ENCODE measurements around the gene NCF2.

The NCF2 gene

GRCh38 chr1:183572721-183573120 is 17.5 kb downstream of the NCF2 start:
- no peaks in the 10 kb centered on the region for H3K4me1 ChIP-seq (ENCODE audit: control insufficient read depth, insufficient read depth, low read length)
- WGBS, 2 experiments, result 78 to 94% methylated on average over 1 of the region's 1 CpG
- no peaks in the 10 kb centered on the region for H3K9me3 ChIP-seq (ENCODE audit: control insufficient read depth, low read length)
- H3K4me3 ChIP-seq (ENCODE audit: insufficient read depth, low read depth, low read length), result no peak overlapping the region
- H3K27me3 ChIP-seq (ENCODE audit: control insufficient read depth, insufficient read depth, low read length, poor library complexity, severe bottlenecking), result no peaks in the 10 kb centered on the region
- no peak overlapping the region for H3K27ac ChIP-seq (ENCODE audit: insufficient read depth, low read depth, low read length, poor library complexity, severe bottlenecking)
- no peaks in the 10 kb centered on the region for H3K36me3 ChIP-seq (ENCODE audit: control insufficient read depth, insufficient read depth, low read length)

- H3K4me1 ChIP-seq (ENCODE audit: control insufficient read depth, insufficient read depth, low read length), result no peaks in the 10 kb centered on the region
- H3K27ac ChIP-seq (ENCODE audit: insufficient read depth, low read depth, low read length, poor library complexity, severe bottlenecking), result no peak overlapping the region
- no peak overlapping the region for H3K4me3 ChIP-seq (ENCODE audit: insufficient read depth, low read depth, low read length)
- no peaks in the 10 kb centered on the region for H3K9me3 ChIP-seq (ENCODE audit: control insufficient read depth, low read length)
- WGBS, 2 experiments, result 90 to 96% methylated on average over 3 of the region's 4 CpGs
- no peaks in the 10 kb centered on the region for H3K36me3 ChIP-seq (ENCODE audit: control insufficient read depth, insufficient read depth, low read length)
- H3K27me3 ChIP-seq (ENCODE audit: control insufficient read depth, insufficient read depth, low read length, poor library complexity, severe bottlenecking), result no peaks in the 10 kb centered on the region
Measured at GRCh38 chr1:183571678-183572268, 18.5 kb downstream of the NCF2 start.

GRCh38 chr1:183570451-183570850 is 19.8 kb downstream of the NCF2 start:
- H3K9me3 ChIP-seq (ENCODE audit: control insufficient read depth, low read length), result no peaks in the 10 kb centered on the region
- no peaks in the 10 kb centered on the region for H3K27me3 ChIP-seq (ENCODE audit: control insufficient read depth, insufficient read depth, low read length, poor library complexity, severe bottlenecking)
- H3K4me1 ChIP-seq (ENCODE audit: control insufficient read depth, insufficient read depth, low read length), result no peaks in the 10 kb centered on the region
- H3K36me3 ChIP-seq (ENCODE audit: control insufficient read depth, insufficient read depth, low read length), result no peaks in the 10 kb centered on the region
- WGBS, 2 experiments, result 85 to 91% methylated on average over 4 of the region's 4 CpGs
- H3K4me3 ChIP-seq (ENCODE audit: insufficient read depth, low read depth, low read length), result no peak overlapping the region
- no peak overlapping the region for H3K27ac ChIP-seq (ENCODE audit: insufficient read depth, low read depth, low read length, poor library complexity, severe bottlenecking)

GRCh38 chr1:183569801-183570200 is 20.5 kb downstream of the NCF2 start:
- 90 to 94% methylated on average over 3 of the region's 3 CpGs for WGBS, 2 experiments
- H3K4me3 ChIP-seq (ENCODE audit: insufficient read depth, low read depth, low read length), result no peak overlapping the region
- no peak overlapping the region for H3K27ac ChIP-seq (ENCODE audit: insufficient read depth, low read depth, low read length, poor library complexity, severe bottlenecking)
- H3K27me3 ChIP-seq (ENCODE audit: control insufficient read depth, insufficient read depth, low read length, poor library complexity, severe bottlenecking), result no peaks in the 10 kb centered on the region
- no peaks in the 10 kb centered on the region for H3K9me3 ChIP-seq (ENCODE audit: control insufficient read depth, low read length)
- H3K36me3 ChIP-seq (ENCODE audit: control insufficient read depth, insufficient read depth, low read length), result no peaks in the 10 kb centered on the region
- H3K4me1 ChIP-seq (ENCODE audit: control insufficient read depth, insufficient read depth, low read length), result no peaks in the 10 kb centered on the region

GRCh38 chr1:183569141-183569540 is 21.1 kb downstream of the NCF2 start:
- Histone ChIP-seq H3K27ac (ENCODE audit: insufficient read depth, low read depth, low read length, poor library complexity, severe bottlenecking) (no peak overlapping the region), H3K36me3 (ENCODE audit: control insufficient read depth, insufficient read depth, low read length) (no peaks in the 10 kb centered on the region), H3K4me3 (ENCODE audit: insufficient read depth, low read depth, low read length) (no peak overlapping the region), H3K4me1 (ENCODE audit: control insufficient read depth, insufficient read depth, low read length) (no peaks in the 10 kb centered on the region), H3K27me3 (ENCODE audit: control insufficient read depth, insufficient read depth, low read length, poor library complexity, severe bottlenecking) (no peaks in the 10 kb centered on the region), H3K9me3 (ENCODE audit: control insufficient read depth, low read length) (no peaks in the 10 kb centered on the region)
- WGBS, 2 experiments, result 92 to 97% methylated on average over 4 of the region's 4 CpGs

GRCh38 chr1:183568176-183569021 is 21.9 kb downstream of the NCF2 start:
- no peaks in the 10 kb centered on the region for H3K9me3 ChIP-seq (ENCODE audit: control insufficient read depth, low read length)
- no peaks in the 10 kb centered on the region for H3K4me1 ChIP-seq (ENCODE audit: control insufficient read depth, insufficient read depth, low read length)
- no peaks in the 10 kb centered on the region for H3K27me3 ChIP-seq (ENCODE audit: control insufficient read depth, insufficient read depth, low read length, poor library complexity, severe bottlenecking)
- WGBS, 2 experiments, result 92% methylated on average over 12 of the region's 12 CpGs
- no peaks in the 10 kb centered on the region for H3K36me3 ChIP-seq (ENCODE audit: control insufficient read depth, insufficient read depth, low read length)
- no peak overlapping the region for H3K27ac ChIP-seq (ENCODE audit: insufficient read depth, low read depth, low read length, poor library complexity, severe bottlenecking)
- no peak overlapping the region for H3K4me3 ChIP-seq (ENCODE audit: insufficient read depth, low read depth, low read length)

GRCh38 chr1:183567584-183567983 is 22.7 kb downstream of the NCF2 start:
- H3K27ac ChIP-seq (ENCODE audit: insufficient read depth, low read depth, low read length, poor library complexity, severe bottlenecking), result no peak overlapping the region
- WGBS, 2 experiments, result 90 to 94% methylated on average over 5 of the region's 5 CpGs
- no peaks in the 10 kb centered on the region for H3K9me3 ChIP-seq (ENCODE audit: control insufficient read depth, low read length)
- no peaks in the 10 kb centered on the region for H3K36me3 ChIP-seq (ENCODE audit: control insufficient read depth, insufficient read depth, low read length)
- H3K4me3 ChIP-seq (ENCODE audit: insufficient read depth, low read depth, low read length), result no peak overlapping the region
- H3K4me1 ChIP-seq (ENCODE audit: control insufficient read depth, insufficient read depth, low read length), result no peaks in the 10 kb centered on the region
- H3K27me3 ChIP-seq (ENCODE audit: control insufficient read depth, insufficient read depth, low read length, poor library complexity, severe bottlenecking), result no peaks in the 10 kb centered on the region

GRCh38 chr1:183566026-183566425 is 24.2 kb downstream of the NCF2 start:
- 93 to 94% methylated on average over 2 of the region's 2 CpGs for WGBS, 2 experiments
- no peaks in the 10 kb centered on the region for H3K9me3 ChIP-seq (ENCODE audit: control insufficient read depth, low read length)
- no peaks in the 10 kb centered on the region for H3K4me1 ChIP-seq (ENCODE audit: control insufficient read depth, insufficient read depth, low read length)

GRCh38 chr1:183565261-183565660 is 25.0 kb downstream of the NCF2 start:
- no peak overlapping the region for H3K27ac ChIP-seq (ENCODE audit: insufficient read depth, low read depth, low read length, poor library complexity, severe bottlenecking)
- H3K36me3 ChIP-seq (ENCODE audit: control insufficient read depth, insufficient read depth, low read length), result no peaks in the 10 kb centered on the region
- H3K27me3 ChIP-seq (ENCODE audit: control insufficient read depth, insufficient read depth, low read length, poor library complexity, severe bottlenecking), result no peaks in the 10 kb centered on the region
- H3K4me3 ChIP-seq (ENCODE audit: insufficient read depth, low read depth, low read length), result no peak overlapping the region
- H3K4me1 ChIP-seq (ENCODE audit: control insufficient read depth, insufficient read depth, low read length), result no peaks in the 10 kb centered on the region
- H3K9me3 ChIP-seq (ENCODE audit: control insufficient read depth, low read length), result no peaks in the 10 kb centered on the region
- WGBS, 2 experiments, result 72 to 87% methylated on average over 3 to 4 of the region's 4 CpGs

More at GRCh38 chr1:183566026-183566425, 24.2 kb downstream of the NCF2 start:
- H3K4me3 ChIP-seq (ENCODE audit: insufficient read depth, low read depth, low read length), result no peak overlapping the region
- H3K27me3 ChIP-seq (ENCODE audit: control insufficient read depth, insufficient read depth, low read length, poor library complexity, severe bottlenecking), result no peaks in the 10 kb centered on the region
- no peaks in the 10 kb centered on the region for H3K36me3 ChIP-seq (ENCODE audit: control insufficient read depth, insufficient read depth, low read length)
- no peak overlapping the region for H3K27ac ChIP-seq (ENCODE audit: insufficient read depth, low read depth, low read length, poor library complexity, severe bottlenecking)

- 92 to 96% methylated on average over 2 of the region's 2 CpGs for WGBS, 2 experiments
- no peaks in the 10 kb centered on the region for H3K27me3 ChIP-seq (ENCODE audit: control insufficient read depth, insufficient read depth, low read length, poor library complexity, severe bottlenecking)
- no peaks in the 10 kb centered on the region for H3K9me3 ChIP-seq (ENCODE audit: control insufficient read depth, low read length)
- H3K4me3 ChIP-seq (ENCODE audit: insufficient read depth, low read depth, low read length), result no peak overlapping the region
- H3K36me3 ChIP-seq (ENCODE audit: control insufficient read depth, insufficient read depth, low read length), result no peaks in the 10 kb centered on the region
- no peaks in the 10 kb centered on the region for H3K4me1 ChIP-seq (ENCODE audit: control insufficient read depth, insufficient read depth, low read length)
- H3K27ac ChIP-seq (ENCODE audit: insufficient read depth, low read depth, low read length, poor library complexity, severe bottlenecking), result no peak overlapping the region
Measured at GRCh38 chr1:183562701-183563100, 27.6 kb downstream of the NCF2 start.

Data from ectodermal cell (in vitro differentiated cells).